ENCODE results near the gene FAM170B.

FAM170B gene

DNA sequence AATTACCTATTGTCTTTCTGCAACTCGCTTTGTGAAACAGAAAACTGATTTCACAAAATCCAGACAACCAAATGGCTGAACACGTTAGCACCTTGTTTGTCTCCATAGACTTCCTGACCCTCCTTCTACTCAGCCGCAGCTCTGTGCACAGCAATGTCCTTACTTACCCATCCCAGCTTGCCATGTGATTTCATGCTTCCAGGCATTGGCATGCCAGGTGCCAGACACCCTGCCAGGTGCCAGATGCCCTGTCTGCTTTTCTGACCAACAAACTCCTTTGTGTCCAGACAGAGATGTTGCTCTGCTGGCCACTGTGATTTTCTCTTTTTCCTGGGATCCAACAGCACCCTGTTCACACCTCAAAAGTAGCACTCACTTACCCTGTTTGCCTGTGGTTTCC lies 16.1 kb upstream of the FAM170B start:
- Mint-ChIP-seq H3K36me3 (ENCODE audit: low read depth) (peaks cover 4% of the 10 kb centered on the region), H3K27ac (no peak overlapping the region)

DNA sequence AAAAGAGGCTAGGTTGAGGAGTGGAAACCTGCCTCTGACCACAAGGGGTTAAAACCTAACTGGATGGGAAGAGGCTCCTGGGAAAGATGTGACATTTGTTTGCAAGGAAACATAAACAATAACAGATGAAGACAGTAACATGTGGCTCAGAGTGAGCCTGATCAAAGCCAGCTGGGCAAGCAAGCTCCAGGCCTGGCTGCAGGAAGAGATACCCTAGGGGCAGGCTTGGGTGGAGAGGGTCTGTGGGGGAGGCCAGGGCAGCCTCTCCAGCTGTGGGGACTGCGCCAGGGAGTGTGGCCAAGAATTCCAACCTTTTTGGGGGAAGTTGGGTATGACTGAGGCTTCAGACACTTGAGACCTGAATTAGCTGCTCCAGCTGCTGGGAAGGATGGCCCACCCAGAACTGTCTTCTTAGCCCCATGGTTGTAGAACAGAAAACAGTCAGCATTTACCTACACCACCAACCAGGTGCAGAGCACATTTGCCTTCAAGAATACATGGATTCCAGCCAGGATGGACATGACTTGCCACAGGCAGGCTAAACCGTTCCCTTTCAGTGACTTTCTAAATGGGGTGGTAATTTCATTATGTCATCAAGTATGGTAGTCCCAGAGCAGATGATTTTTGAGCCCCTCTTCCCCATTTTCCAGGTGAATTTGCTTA lies 10.4 kb upstream of the FAM170B start:
- Mint-ChIP-seq H3K27me3 (peaks cover 9% of the 10 kb centered on the region), H3K36me3 (ENCODE audit: low read depth) (peaks cover 4% of the 10 kb centered on the region), H3K4me1 (ENCODE audit: low read depth) (no peaks in the 10 kb centered on the region), H3K9me3 (peaks cover 10% of the 10 kb centered on the region), H3K4me3 (no peak overlapping the region), H3K27ac (no peak overlapping the region)

More for the DNA sequence above, 16.1 kb upstream of the FAM170B start:
- Mint-ChIP-seq H3K27me3 (peaks cover 9% of the 10 kb centered on the region), H3K4me3 (no peak overlapping the region), H3K9me3 (peaks cover 10% of the 10 kb centered on the region), H3K4me1 (ENCODE audit: low read depth) (no peaks in the 10 kb centered on the region)

DNA sequence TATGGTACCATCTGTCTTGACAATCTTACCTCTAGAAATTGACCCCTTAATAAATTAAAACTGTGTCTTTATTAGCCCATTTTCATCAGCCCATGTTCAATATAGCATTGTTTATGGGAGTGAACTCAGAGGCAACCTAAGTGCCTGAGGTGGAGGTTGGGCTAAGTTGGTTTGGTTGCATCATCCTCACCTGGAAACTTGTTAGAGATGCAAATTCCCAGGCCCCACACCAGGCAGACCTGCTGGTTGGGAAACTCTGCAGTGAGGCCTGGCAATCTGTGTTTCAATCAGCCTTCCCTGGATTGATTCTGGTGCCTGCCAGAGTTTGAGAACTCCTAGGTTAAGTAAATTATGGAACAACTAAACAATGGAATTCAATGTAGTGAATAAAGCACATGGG lies 9.4 kb upstream of the FAM170B start:
- no peak overlapping the region for H3K4me3 Mint-ChIP-seq
- H3K36me3 Mint-ChIP-seq (ENCODE audit: low read depth) = peaks cover 2% of the 10 kb centered on the region
- H3K4me1 Mint-ChIP-seq (ENCODE audit: low read depth) = no peaks in the 10 kb centered on the region
- H3K27ac Mint-ChIP-seq = no peak overlapping the region
- H3K27me3 Mint-ChIP-seq = peaks cover 6% of the 10 kb centered on the region
- H3K9me3 Mint-ChIP-seq = peaks cover 6% of the 10 kb centered on the region

DNA sequence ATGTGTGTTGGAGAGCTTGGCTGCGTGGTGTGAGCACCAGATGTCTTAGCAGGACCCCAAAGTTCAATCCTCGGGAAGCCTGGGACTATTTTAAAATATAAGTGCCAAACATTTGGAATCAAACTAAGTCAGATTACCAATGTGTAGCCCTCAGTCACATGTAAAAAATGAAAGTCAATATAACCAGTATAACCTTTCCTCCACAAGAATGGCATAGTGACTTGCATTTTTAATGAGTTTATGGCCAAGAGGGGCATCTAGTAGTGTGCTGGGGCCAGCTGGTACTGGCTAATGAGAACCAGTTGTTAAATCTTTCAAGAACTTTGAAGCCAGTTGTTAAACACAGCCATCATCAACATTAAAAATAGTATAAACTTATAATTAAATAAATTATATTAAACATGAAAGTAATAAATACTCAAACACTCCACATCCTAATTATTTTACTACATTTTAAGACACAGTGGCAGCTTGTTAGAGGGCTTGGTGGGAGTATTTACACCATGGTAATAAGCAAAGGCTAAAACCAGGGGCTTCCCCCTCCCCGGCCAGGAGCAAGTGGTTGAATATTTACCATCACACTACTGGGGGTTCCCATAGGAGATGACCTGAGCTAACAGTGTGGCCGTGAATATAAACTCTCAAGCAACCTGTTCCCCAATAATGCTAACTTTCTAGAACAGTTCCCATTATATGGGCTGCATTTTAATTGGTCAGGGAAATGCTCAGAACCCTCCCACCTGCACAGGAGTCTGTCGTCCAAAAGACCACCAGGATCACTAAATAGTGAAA lies 7.9 kb upstream of the FAM170B start:
- H3K4me1 Mint-ChIP-seq (ENCODE audit: low read depth) = no peaks in the 10 kb centered on the region
- H3K36me3 Mint-ChIP-seq (ENCODE audit: low read depth) = no peaks in the 10 kb centered on the region
- peaks cover 4% of the 10 kb centered on the region for H3K27me3 Mint-ChIP-seq
- H3K27ac Mint-ChIP-seq = no peak overlapping the region
- H3K4me3 Mint-ChIP-seq = no peak overlapping the region
- H3K9me3 Mint-ChIP-seq = peaks cover 4% of the 10 kb centered on the region

DNA sequence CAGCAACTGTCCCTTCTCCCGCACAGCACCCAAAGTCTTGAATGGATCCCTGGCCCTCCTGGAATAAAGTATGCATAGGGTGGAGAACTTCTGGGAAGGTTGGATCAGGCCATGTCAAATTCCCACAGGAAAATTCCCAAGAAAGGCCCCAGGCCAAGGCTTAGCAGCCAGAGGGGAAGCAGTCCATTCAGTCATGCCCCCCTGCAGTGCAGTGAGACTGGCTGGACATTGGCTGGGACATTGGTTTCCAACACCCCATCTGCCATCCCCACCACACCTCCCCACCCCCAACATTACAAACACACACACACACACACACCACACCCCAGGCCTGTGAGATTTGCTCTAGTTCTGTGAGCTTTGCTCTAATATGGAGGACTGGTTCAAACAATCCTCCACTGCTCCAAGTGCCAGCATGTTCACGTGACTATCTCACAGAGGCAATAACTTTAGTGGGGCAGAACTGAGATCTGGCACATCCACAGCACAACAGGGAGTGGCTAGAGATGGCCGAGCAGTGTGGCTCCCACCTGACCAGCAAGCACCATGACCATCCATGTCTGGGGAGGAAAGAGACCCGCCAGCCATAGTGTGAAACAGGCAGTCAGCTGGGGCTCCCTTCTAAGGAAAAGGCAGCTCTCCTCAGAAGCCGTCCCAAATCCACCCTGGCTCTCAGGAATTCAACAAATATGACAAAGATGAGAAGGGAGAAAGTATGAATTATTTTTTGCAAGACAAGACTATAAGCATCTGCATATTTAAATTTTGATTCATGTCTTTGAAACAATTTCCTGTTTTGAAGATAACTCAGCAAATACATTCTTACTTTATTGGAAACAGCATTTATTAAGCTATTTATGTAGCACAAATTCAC lies 6.7 kb upstream of the FAM170B start:
- Mint-ChIP-seq H3K27me3 (peaks cover 4% of the 10 kb centered on the region), H3K36me3 (ENCODE audit: low read depth) (no peaks in the 10 kb centered on the region), H3K4me1 (ENCODE audit: low read depth) (peaks cover 9% of the 10 kb centered on the region), H3K9me3 (peaks cover 4% of the 10 kb centered on the region), H3K4me3 (no peak overlapping the region), H3K27ac (no peak overlapping the region)

DNA sequence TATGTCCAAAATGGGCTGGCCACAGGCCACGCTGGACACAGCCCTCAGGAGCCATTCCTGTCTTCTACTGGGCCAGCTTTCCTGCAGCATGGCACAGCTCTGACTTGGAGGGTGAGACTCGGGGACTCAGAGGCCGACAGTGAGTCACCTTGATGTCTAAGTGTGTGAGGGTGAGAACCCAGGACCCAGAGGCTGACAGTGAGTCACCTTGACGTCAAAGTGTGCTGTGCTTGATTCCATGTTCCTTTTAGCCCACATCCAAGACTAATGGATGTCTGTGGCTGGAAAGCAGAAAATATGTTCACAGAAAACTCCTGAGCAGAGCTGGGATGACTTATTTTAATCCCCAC lies 6.0 kb upstream of the FAM170B start:
- H3K27me3 Mint-ChIP-seq = no peaks in the 10 kb centered on the region
- no peak overlapping the region for H3K27ac Mint-ChIP-seq
- no peak overlapping the region for H3K4me3 Mint-ChIP-seq
- peaks cover 4% of the 10 kb centered on the region for H3K9me3 Mint-ChIP-seq
- H3K4me1 Mint-ChIP-seq (ENCODE audit: low read depth) = peaks cover 10% of the 10 kb centered on the region
- no peaks in the 10 kb centered on the region for H3K36me3 Mint-ChIP-seq (ENCODE audit: low read depth)

DNA sequence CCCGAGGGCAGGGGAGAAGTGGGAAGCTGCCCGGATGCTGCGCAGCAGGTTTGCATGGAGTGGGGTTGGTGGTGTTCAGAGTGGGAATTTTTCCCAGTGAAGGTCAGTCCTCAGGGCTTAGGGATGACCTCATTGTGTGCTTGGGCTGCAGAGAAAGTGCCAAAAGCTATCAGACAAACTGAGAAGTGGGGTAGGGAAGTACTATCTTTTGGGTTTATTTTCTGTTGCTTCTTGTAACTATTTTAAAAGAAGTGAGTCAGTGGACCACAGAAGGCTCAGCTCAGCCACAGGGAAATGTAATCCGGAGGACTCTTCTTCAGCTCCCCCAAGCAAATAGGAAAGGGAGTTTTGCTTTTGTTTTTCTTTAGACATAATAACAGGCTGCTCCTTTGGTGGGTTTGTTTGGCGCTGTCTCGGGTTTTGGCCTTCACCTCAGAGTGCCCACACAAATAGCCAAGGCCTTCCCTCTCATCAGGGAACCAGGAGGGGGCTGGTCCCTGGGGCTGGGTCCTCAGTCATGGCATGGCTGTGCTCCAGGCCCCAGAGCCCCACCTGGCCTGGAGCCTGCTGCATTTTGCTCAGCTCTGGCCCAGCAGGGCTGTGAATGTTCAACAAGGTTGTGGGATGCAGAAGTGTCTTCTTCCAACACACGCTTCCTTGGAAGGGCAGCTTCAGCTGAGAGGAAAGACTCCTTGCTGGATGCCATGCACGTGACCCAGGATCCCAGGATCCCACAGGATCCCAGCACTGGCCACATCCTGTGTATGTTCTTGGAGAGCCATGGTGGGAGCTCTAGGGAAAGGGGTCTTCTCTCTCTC lies 5.4 kb upstream of the FAM170B start:
- peaks cover 4% of the 10 kb centered on the region for H3K9me3 Mint-ChIP-seq
- no peak overlapping the region for H3K27ac Mint-ChIP-seq
- no peaks in the 10 kb centered on the region for H3K36me3 Mint-ChIP-seq (ENCODE audit: low read depth)
- H3K27me3 Mint-ChIP-seq = peaks cover 5% of the 10 kb centered on the region
- no peak overlapping the region for H3K4me3 Mint-ChIP-seq
- peaks cover 14% of the 10 kb centered on the region for H3K4me1 Mint-ChIP-seq (ENCODE audit: low read depth)

DNA sequence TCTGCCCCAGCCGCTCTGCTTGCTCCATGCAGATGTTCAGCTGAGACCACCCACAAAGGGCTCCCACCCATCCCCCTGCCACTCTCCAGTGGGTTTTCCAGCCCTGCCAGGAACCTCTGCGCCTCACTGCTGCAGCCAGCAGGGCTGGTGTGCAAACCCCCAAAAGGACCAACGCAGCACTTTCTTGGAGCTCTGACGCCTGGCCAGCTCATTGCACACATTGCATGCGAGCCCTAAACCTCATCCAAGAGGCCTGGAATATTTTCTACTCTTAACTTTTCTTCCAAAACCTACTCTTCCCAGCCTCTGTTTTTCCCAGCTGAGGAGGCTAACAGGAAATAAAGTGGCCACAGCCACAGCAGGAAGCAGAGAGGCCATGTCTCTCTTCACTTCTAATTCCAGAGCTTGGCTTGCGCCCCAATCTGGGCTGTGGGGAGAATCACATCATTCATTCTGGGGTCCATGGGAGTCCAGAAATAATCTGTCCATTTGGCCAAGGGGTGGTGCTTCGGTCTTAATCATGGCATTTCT lies 4.6 kb upstream of the FAM170B start:
- peaks cover 4% of the 10 kb centered on the region for H3K9me3 Mint-ChIP-seq
- H3K4me1 Mint-ChIP-seq (ENCODE audit: low read depth) = peaks cover 14% of the 10 kb centered on the region
- H3K4me3 Mint-ChIP-seq = no peak overlapping the region

DNA sequence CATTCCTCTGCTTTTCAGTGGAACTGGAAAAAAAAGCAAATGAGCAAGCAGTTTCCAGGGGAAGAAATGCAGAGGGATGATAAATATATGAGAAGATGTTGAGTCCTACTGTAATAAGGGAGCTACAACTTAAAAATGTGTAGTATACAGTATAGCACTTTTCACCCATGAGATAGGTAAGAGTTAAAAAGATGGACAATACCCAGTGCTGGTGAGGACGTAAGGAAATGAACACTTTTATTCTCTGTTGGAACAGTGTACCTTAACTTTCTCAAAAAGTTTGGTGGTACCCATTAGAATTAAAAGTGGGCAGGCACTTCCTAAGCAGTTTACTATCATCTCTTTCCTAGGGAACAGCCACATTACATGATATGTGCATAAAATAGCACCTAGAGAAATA lies 2.7 kb upstream of the FAM170B start:
- no peak overlapping the region for H3K27ac Mint-ChIP-seq
- peaks cover 9% of the 10 kb centered on the region for H3K27me3 Mint-ChIP-seq
- no peak overlapping the region for H3K4me3 Mint-ChIP-seq
- H3K4me1 Mint-ChIP-seq (ENCODE audit: low read depth) = peaks cover 14% of the 10 kb centered on the region
- peaks cover 4% of the 10 kb centered on the region for H3K9me3 Mint-ChIP-seq
- H3K36me3 Mint-ChIP-seq (ENCODE audit: low read depth) = no peaks in the 10 kb centered on the region

More for the DNA sequence above, 4.6 kb upstream of the FAM170B start:
- Mint-ChIP-seq H3K27ac (no peak overlapping the region), H3K36me3 (ENCODE audit: low read depth) (no peaks in the 10 kb centered on the region), H3K27me3 (peaks cover 9% of the 10 kb centered on the region)

DNA sequence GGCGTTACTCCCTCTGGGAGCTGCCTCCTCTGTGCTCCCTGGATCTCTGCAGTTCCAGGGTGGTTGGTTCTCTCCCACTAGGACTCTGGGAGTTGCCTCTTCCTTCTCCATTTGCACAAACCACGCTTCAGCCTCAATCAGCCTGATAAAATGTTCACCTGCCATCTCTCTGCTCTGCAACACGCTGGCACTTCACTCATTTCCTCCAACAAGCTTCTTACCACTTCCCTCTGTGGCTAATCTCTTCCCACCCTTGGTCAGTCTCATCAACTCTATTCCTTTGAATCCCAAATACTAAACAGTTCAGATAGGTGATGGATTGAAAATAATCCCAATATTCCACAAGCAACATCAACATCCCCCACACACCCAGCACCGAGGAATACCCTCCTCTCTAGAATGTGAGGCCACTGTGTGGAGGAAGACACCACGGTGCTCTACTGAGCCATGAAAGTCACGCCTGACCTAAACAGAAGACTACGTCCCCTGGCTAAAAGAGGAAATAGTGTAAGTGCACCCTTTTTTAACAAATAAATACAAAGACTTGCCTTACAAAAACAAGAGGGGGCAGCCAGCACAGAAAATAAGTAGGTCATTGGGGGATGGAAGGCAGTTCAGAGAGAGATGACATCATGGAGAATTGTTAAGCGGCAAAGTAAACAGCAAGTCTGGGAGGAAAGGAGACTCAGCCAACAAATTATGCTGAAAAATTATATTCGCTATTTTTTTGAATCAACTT lies 1.9 kb upstream of the FAM170B start:
- Mint-ChIP-seq H3K9me3 (peaks cover 4% of the 10 kb centered on the region), H3K27me3 (peaks cover 9% of the 10 kb centered on the region), H3K36me3 (ENCODE audit: low read depth) (no peaks in the 10 kb centered on the region), H3K4me1 (ENCODE audit: low read depth) (peaks cover 14% of the 10 kb centered on the region), H3K27ac (peak overlapping the region; percentile 16), H3K4me3 (no peak overlapping the region)

DNA sequence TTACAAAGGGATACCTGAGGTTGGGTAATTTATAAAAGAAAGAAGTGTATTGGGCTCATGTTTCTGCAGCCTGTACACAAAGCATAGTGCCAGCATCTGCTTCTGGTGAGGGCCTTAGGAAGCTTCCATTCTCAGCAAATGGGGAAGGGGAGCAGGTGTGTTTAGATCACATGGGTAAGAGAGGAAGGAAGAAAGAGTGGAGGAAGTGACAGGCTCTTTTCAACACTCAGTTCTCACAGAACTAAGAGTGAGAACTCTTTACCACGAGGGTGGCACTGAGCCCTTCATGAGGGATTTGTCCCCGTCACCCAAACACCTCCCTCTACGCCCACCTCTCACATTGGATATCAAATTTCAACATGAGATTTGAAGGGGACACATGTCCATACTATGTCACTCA lies 506 bp upstream of the FAM170B start:
- Mint-ChIP-seq H3K4me1 (ENCODE audit: low read depth) (peaks cover 14% of the 10 kb centered on the region), H3K4me3 (no peak overlapping the region), H3K36me3 (ENCODE audit: low read depth) (no peaks in the 10 kb centered on the region), H3K27ac (no peak overlapping the region), H3K9me3 (peaks cover 5% of the 10 kb centered on the region), H3K27me3 (peaks cover 15% of the 10 kb centered on the region)

DNA sequence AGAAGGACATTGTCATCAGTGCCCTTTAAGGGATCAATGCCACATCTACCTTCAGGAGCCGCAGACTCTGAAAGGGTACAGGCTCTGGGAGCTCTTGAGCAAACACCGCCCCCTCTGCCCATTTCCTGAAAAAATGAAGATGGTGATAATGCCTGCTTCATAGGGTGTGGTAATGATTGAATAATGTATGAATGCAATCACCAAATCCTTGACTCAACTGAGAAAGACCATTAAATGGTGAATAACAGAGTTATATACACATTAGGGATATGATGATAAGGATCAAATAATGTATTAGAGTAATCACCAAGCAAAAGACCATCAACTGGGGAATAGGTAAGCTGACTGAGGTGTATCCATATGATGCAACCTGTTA lies 1.5 kb downstream of the FAM170B start:
- H3K36me3 Mint-ChIP-seq (ENCODE audit: low read depth) = no peaks in the 10 kb centered on the region
- no peak overlapping the region for H3K27ac Mint-ChIP-seq
- H3K27me3 Mint-ChIP-seq = peaks cover 28% of the 10 kb centered on the region
- H3K4me1 Mint-ChIP-seq (ENCODE audit: low read depth) = peaks cover 14% of the 10 kb centered on the region
- no peak overlapping the region for H3K4me3 Mint-ChIP-seq
- H3K9me3 Mint-ChIP-seq = peaks cover 10% of the 10 kb centered on the region

DNA sequence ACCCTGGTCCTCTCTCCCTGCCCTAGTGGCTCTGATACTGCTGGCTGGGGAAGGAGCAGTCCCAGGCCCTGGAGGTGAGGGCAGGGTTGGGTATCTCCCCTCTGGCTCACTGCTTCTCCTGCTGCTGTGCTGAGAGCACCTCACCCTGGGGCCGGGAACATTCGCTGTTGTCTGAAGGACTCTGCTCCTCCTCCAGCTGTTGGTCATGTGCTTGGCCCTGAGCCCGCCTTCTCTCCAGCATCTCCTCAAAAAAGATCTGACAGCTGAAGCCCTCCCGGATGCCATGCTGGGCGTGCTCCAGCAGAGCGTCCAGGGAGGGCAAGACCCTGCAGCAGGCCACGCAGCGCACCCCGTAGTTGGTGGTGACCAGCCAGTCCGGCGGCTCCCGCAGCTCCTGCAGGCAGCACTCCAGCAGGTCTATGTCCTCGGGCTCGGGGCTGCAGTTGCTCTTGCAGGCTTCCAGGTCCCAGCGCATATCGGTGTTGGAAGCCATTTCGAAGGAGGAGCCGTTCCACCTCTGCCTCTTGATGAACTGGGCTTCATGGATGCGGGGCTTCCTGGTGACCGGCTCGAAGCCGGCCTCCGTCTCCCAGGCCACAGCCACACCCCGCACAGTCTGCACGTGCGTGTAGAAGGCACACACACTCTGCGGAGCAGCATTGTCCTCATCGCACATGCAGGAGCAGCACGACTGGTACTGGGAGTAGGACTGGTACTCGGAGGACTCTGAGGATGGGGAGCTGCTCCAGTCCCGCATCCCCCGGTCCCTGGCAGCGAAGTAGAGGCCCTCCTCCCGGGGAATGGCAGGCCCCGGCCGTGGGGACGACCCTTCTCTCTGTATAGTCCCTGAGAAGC lies 2.1 kb downstream of the FAM170B start:
- no peaks in the 10 kb centered on the region for H3K36me3 Mint-ChIP-seq (ENCODE audit: low read depth)
- peaks cover 28% of the 10 kb centered on the region for H3K27me3 Mint-ChIP-seq

More for the DNA sequence above, 2.1 kb downstream of the FAM170B start:
- Mint-ChIP-seq H3K9me3 (peaks cover 6% of the 10 kb centered on the region), H3K4me1 (ENCODE audit: low read depth) (peaks cover 14% of the 10 kb centered on the region), H3K27ac (no peak overlapping the region), H3K4me3 (no peak overlapping the region)

Data from stimulated activated naive CD8-positive, alpha-beta T cell treated with anti-CD3 and anti-CD28 coated beads, Interleukin-15, Interleukin-2, amounts not matched to agents 100 ng/mL and 50 ng/mL, for 24 hours (primary cell).